B cell (primary cell): ENCODE results near the gene AZGP1.

ENCODE experiments used
- EZH2 ChIP-seq: IDR thresholded peaks from 2 replicates; pipeline ENCODE4 v1.6.1; 2012; ENCODE audit warnings: borderline replicate concordance, low read depth, mild to moderate bottlenecking, moderate library complexity, low read length; ENCODE audit not compliant: insufficient read depth, poor library complexity, severe bottlenecking
- TF ChIP-seq, protein P1 (sequence below): fragments of 200-600 bp; IDR thresholded peaks from one replicate; pipeline ENCODE4 v1.8.0; 2022; ENCODE audit warnings: antibody characterized with exemption, mild to moderate bottlenecking

DNA sequence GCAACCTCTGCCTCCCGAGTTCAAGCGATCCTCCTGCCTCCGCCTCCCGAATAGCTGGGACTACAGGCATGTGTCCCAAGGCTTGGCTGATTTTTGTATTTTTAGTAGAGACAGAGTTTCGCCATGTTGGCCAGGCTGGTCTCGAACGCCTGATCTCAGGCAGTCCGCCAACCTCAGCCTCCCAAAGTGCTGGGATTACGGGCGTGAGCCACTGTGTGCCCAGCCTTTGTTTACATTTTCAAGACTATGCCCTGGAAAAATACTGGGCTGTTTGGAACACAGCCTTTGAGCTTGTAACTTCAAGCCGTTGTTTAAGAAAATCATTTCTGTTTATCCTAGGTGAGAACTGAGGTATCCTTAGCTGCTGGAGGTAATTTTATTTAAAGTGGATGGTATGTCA lies 41.5 kb upstream of the AZGP1 start:
- TF ChIP-seq, protein P1, sequence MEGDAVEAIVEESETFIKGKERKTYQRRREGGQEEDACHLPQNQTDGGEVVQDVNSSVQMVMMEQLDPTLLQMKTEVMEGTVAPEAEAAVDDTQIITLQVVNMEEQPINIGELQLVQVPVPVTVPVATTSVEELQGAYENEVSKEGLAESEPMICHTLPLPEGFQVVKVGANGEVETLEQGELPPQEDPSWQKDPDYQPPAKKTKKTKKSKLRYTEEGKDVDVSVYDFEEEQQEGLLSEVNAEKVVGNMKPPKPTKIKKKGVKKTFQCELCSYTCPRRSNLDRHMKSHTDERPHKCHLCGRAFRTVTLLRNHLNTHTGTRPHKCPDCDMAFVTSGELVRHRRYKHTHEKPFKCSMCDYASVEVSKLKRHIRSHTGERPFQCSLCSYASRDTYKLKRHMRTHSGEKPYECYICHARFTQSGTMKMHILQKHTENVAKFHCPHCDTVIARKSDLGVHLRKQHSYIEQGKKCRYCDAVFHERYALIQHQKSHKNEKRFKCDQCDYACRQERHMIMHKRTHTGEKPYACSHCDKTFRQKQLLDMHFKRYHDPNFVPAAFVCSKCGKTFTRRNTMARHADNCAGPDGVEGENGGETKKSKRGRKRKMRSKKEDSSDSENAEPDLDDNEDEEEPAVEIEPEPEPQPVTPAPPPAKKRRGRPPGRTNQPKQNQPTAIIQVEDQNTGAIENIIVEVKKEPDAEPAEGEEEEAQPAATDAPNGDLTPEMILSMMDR, result no peak
- no peak for TF ChIP-seq EZH2
